Smooth muscle cell of the brain vasculature (primary cell): ENCODE measurements around the gene CMTM8.
A peak's percentile ranks its signal among the peaks of the same experiment; 100 is the strongest.

ENCODE experiments used
- DNase-seq: peaks from one replicate; pipeline ENCODE4 v3.0.0-alpha.2; 2012; ENCODE audit warnings: low read depth, low spot score

The CMTM8 gene

DNA sequence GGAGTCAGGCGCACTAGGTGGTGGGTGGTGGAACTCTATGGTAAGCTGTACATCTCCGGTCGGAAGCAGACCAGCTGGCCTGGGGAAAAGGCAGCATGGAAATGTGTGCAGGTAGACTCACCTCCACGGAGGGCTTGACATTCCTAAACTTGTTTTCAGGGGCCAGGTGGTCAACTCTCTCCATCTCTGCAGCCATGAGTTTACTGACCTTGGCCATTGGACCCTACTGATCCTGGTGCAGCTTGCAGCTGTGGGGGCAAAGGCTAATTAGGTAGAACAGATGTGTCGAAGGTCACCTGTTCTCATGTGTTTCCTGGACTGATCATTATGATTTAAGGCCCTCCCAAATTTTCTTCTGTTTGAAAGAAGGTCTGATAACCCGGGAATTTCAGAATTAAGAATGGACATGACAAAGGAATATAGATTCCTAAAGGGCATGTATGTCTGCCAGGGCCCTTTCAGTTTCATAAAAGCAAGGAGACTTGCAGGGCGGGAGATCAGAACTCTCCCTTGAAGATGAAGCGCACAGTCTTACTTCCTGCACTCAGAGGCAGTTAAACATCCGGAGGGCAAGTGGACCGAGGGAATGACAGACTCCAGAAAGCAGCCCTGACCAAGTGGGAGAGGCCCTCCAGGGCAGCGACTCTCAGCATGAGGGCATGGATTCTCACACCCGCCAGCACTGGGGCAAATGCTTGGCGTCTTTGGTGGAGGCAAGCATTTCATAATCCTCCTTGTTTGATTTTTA, 97.1 kb downstream of the CMTM8 start:
- DNase-seq, result no peak

DNA sequence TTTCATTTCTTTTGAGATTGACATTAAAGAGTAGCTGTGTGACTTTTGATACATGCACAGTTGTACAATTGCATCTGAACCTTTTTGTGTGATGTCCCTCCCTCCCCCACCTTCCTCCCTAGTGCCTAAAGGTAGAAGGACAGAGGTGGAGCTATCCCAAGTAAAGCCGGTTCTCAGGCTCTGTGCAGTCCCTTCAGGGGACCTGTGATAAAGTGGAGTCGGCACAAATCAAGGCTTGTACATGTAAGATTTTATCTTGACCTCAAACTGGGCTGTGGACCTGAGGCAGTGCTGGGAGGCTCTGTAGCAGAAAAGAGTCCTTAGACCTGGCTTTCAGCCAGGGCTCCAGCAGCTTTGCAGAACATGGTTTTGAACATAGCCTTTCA, 97.6 kb downstream of the CMTM8 start:
- no peak for DNase-seq

- no peak for DNase-seq
Measured at GRCh38 chr3:32337505-32337904, 99.0 kb downstream of the CMTM8 start.

DNA sequence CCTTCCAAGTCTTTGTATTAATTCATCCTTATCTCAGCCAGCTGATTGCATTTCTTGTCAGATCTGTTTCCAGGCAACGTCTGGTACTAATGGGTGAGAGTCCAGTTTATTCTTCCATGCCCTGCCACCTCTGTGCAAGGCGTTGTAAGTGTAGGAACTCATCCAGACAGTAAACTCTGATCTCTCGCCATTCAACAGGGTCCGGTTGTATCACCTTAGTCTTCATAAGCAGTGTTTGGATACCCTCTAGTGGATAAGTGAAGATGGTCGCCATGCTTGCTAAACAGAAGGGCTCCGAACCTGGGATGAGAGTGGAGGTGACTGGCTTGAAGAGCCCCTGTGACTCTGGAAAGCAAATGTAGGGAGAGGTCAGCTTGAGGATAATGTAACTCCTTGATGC, 101.6 kb downstream of the CMTM8 start:
- DNase-seq, result no peak

GRCh38 chr3:32340611-32341365, 102.3 kb downstream of the CMTM8 start:
- no peak for DNase-seq

GRCh38 chr3:32347343-32348125, 109.1 kb downstream of the CMTM8 start:
- no peak for DNase-seq

- DNase-seq, result no peak
Measured at GRCh38 chr3:32349184-32349583, 110.7 kb downstream of the CMTM8 start.

GRCh38 chr3:32352563-32352962, 114.1 kb downstream of the CMTM8 start:
- no peak for DNase-seq

DNA sequence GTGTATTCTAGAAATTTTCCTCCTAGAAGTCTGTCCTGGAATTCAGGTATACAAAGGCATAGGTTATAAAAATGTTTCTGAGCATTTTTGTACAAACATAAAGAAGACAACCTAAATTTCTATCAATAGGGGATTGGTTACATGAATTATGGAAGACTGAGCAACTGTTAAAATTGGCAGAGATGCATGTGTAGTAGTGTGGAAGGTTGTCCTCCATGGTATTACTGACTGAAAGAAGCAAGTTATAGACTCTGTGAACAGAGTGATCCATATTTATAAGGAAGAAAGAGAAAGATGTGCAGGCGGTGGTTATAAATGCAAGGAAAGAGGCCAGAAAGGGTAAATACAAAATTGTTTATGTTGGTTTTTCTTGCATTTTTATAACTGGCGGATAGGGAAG, 114.9 kb downstream of the CMTM8 start:
- no peak for DNase-seq

DNA sequence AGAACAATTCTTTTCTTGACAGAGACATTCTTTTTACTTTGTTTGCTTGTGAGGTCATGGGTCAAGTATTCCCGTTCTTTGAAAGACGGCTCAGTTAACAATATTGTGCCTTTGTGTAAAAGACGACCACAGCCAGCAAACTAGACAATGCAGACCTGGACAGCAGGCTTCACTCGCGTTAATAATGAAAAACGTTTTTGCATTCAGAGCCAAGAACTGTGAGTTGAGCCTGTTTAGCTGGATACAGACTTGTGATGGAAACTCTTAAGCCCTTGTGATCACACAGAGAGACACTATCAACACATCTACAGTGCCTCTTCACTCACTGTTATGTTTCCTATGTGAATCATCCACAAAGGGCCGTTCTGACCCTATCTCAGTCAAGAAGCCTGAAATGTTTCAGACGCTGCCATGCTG, 115.9 kb downstream of the CMTM8 start:
- DNase-seq, result no peak

DNA sequence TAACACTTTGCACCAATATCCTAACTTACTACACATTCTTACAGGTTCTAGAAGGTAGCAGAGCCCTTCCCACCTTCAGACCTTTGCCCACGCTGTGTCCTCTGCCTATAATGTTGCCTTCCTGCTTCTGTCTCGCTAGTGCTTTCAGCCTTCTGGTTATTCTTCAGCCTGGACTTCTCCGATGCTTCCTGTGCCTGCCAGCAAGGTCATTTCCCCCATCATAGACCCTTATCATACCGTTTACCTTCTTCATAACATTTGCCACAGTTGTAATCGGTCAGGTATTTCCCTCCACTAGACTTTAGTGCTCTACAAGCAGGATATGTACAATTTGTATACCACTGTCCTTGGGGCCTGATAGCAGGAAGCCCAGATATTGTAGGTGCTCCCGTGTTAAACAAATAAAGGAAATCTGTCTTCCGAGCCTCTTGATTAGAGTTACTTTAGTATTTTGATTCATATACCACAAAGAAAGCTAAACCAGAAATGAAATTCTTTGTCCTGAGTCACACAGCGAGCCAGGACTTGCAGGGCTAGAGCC, 117.3 kb downstream of the CMTM8 start:
- no peak for DNase-seq

- DNase-seq, result no peak
Measured at GRCh38 chr3:32359766-32360492, 121.4 kb downstream of the CMTM8 start.

DNA sequence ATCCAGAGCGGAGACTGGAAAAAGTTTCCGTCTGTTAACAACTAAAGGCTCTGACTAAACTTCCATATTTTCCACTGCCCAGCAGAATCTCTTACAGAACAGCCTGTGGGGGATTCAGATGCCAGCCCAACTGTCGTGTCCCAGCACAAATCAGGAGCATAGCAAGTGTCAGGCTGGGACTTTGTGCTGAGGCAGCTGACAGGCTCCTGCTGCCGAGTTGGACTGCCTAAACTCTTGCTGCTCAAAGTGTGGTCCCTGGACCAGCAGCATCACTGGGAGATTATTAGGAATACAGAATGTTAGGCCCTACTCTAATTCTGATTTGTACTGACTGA, 122.0 kb downstream of the CMTM8 start:
- DNase-seq, result no peak

DNA sequence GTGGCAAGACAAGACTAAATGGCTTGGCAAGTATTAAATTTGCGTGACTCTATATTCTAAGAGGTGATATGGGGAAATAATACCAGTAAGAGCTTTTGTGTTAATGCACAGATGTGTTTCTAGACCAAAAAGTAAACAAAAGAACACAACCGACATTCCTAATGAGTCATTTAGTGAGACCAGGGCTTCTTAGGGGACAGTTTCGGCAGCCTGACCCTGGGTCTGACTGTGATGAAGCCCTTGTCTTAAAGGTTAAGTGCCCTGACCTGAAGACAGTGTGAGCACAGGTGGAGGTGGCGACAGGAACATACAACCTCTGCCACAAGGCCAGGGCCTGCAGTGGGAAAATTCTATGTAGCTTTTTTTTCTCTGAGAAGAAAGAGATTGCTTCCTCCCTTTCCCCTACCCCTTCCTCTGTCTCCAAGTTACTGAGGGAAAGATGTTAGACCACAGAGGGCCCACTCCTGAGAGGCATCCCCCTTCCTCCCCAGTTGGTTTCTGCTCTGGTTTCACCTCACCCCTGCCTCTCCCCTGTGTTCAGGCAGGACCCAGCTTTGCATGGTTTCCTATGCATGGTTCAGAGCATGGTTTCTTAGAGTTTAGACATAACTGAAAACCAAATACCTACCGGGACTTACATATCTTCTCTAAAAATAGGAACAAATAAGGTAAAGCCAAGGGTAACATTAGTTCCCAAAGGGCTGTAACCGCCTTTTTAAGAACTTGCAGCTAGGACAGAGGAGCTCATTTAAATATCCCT, 128.3 kb downstream of the CMTM8 start:
- no peak for DNase-seq

DNA sequence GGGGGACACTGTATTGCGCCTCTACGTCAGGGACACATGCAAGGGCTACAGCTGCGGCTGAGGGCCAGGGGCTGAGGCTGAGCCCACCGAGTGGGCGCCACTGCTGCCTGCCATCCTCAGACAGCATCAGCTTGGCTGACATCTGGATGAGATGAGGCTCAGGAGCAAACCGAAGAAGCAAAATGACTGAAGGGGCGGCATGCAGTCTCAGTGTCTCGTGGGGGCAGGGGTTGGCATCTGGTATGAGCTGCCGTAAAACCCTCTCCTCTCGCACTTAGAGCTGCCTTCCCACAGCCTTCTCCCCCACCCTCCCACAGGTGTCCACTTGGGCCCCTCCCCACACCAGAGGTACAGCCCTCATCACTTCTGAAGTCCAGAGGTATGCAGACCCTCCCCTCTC, 129.0 kb downstream of the CMTM8 start:
- no peak for DNase-seq

GRCh38 chr3:32371461-32372212, 133.2 kb downstream of the CMTM8 start:
- DNase-seq, result no peak

DNA sequence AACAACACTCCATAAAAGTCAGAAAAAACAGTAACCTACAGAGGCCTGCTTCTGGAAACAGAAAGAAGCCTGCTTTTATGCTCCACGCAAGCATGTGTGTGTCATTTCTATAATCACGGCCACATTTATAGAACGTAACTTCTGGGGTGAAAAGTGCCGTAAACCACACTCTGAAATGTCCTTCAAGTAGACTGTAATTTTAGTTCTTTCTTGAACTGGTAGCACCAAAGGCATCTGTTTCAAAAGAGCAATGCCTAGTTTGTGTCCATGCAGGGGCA, 133.7 kb downstream of the CMTM8 start:
- no peak for DNase-seq

- DNase-seq, result no peak
Measured at GRCh38 chr3:32373276-32373675, 134.8 kb downstream of the CMTM8 start.

DNA sequence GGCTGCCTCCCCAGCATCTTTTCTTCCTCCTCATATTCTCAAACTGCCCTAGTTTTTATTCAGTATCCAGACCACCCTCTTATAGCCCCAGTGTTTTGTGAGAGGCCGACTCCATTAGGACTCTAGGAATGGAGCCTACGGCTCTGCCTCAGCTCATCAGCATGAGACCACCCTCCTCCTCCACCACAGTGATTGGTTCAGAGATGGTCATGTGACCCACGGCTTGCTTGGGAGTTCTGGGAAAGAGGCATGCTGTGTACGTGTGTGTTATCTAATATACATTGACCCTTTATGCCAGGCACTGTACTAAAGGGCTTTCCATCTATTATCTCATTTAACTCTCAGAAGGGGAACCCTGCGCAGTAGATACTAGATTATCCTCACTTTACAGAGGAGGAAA, 135.4 kb downstream of the CMTM8 start:
- no peak for DNase-seq

GRCh38 chr3:32374788-32375595, 136.5 kb downstream of the CMTM8 start:
- DNase-seq, result peak; percentile 62
